HG03159 (cell line): Measurements from ENCODE around the gene MUC12.
"Not testable (repeated sequence)": the region's sequence is repeated elsewhere in the genome, so short reads cannot be mapped to it uniquely, and the experiment has no call there.

Experiments
- ATAC-seq: cut with Tn5 transposase; IDR thresholded peaks from one replicate; pipeline ENCODE4 v1.9.1; 2021; ENCODE audit warnings: mild to moderate bottlenecking, moderate library complexity; ENCODE audit not compliant: unreplicated experiment

Gene MUC12

GRCh38 chr7:100969066-100969615, at the start of gene MUC12:
MUC12 (plus strand) TSS chr7:100969565; CDS start chr7:100969623, 58 bp downstream.
- no peak for ATAC-seq

GRCh38 chr7:100919779-100920437, 49.5 kb upstream of the MUC12 start:
- not testable (repeated sequence) for ATAC-seq

GRCh38 chr7:100921039-100921438, 48.3 kb upstream of the MUC12 start:
- ATAC-seq = no peak

- not testable (repeated sequence) for ATAC-seq
These were observed 45.7 kb upstream of the MUC12 start for GRCh38 chr7:100923616-100924015.

- no peak for ATAC-seq
These were observed 39.6 kb upstream of the MUC12 start for GRCh38 chr7:100929808-100930174.

GRCh38 chr7:100933734-100934133, 35.6 kb upstream of the MUC12 start:
- ATAC-seq = no peak

- ATAC-seq = not testable (repeated sequence)
These were observed 34.0 kb upstream of the MUC12 start for GRCh38 chr7:100935381-100935780.

GRCh38 chr7:100936167-100936566, 33.2 kb upstream of the MUC12 start:
- not testable (repeated sequence) for ATAC-seq

GRCh38 chr7:100942045-100942774, 27.2 kb upstream of the MUC12 start:
- ATAC-seq = no peak

GRCh38 chr7:100943693-100944092, 25.7 kb upstream of the MUC12 start:
- no peak for ATAC-seq

GRCh38 chr7:100944138-100944537, 25.2 kb upstream of the MUC12 start:
- no peak for ATAC-seq

GRCh38 chr7:100946111-100946510, 23.3 kb upstream of the MUC12 start:
- no peak for ATAC-seq

GRCh38 chr7:100946766-100947365, 22.5 kb upstream of the MUC12 start:
- ATAC-seq = no peak

- no peak for ATAC-seq
These were observed 21.6 kb upstream of the MUC12 start for GRCh38 chr7:100947792-100948191.

- ATAC-seq = no peak
These were observed 20.0 kb upstream of the MUC12 start, which contains the start of gene MUC3A for GRCh38 chr7:100949227-100949932. MUC3A (plus strand) TSS chr7:100949534; CDS start chr7:100949625, 91 bp downstream.

GRCh38 chr7:100949933-100950443, 19.4 kb upstream of the MUC12 start:
- ATAC-seq = no peak

- ATAC-seq = no peak
These were observed 18.2 kb upstream of the MUC12 start for GRCh38 chr7:100951172-100951571.

GRCh38 chr7:100951888-100952560, 17.3 kb upstream of the MUC12 start:
- no peak for ATAC-seq

- no peak for ATAC-seq
These were observed 16.7 kb upstream of the MUC12 start for GRCh38 chr7:100952641-100953040.

- no peak for ATAC-seq
These were observed 11.4 kb upstream of the MUC12 start for GRCh38 chr7:100957832-100958421.
